Testis (tissue), 2 donors: ENCODE data around the gene TNNI2.

ENCODE experiments used
- CTCF ChIP-seq, 3 experiments: fragments of 450-650 bp in 2 of 3; fragments of 200-600 bp in 1 of 3; sonication (generic) in 1 of 3; IDR thresholded peaks; one replicate each; pipeline ENCODE4 v1.5.1; 2016 to 2019; ENCODE audit warnings: antibody characterized with exemption in 3 of 3, mild to moderate bottlenecking in 2 of 3, moderate library complexity in 1 of 3
- POLR2A ChIP-seq: fragments of 450-650 bp; IDR thresholded peaks from one replicate; pipeline ENCODE4 v1.6.1; 2017; ENCODE audit warnings: antibody characterized with exemption, mild to moderate bottlenecking, moderate library complexity

DNA sequence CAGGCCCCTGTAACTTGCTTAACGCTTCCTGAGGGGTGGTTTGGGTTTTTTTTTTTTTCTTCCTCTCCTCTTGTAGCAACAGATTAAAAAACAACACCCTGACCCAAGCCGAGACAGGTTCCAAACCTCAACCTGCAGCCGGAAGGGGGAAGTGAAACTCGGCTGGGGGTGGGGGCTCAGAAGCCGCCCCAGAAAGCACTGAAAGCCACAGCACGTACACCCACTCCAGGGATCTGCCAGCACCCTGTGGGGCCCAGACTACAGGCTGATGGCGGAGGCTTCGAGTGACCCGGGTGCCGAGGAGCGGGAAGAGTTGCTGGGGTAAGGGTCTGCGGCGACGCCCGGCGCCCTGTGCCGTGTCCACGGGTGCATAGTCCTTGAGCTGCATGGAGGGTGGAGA is 14.1 kb downstream of the TNNI2 start, which contains the start of gene LSP1:
- TF ChIP-seq CTCF (IDR thresholded peaks at IDR 0.05) = no peak
- no peak for TF ChIP-seq POLR2A
